Measurements from ENCODE around the gene LRRC55.
A peak's percentile ranks its signal among the peaks of the same experiment; 100 is the strongest.

Gene LRRC55

DNA sequence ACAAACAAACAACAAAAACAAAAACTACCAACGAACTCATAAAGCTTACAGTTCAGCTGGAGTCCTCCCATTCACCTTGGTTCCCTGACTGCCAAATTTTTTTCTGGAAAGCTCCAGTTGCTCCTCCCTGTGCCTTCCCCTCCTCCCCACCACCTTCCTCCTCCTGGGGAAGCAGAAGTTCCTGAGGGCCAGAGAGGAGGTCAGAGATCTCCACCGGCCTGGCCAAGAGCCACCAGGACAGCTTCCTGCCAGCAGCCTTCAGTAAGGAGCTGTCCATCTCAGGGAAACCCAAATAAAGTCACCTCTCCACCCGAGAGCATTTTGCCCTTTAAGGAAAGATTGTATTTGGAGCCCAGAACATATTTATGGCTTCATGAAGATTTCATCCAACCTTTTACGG is 35.3 kb downstream of the LRRC55 start:
- no peaks in the 10 kb centered on the region for H3K9me3 Mint-ChIP-seq
- TF ChIP-seq, protein P1, sequence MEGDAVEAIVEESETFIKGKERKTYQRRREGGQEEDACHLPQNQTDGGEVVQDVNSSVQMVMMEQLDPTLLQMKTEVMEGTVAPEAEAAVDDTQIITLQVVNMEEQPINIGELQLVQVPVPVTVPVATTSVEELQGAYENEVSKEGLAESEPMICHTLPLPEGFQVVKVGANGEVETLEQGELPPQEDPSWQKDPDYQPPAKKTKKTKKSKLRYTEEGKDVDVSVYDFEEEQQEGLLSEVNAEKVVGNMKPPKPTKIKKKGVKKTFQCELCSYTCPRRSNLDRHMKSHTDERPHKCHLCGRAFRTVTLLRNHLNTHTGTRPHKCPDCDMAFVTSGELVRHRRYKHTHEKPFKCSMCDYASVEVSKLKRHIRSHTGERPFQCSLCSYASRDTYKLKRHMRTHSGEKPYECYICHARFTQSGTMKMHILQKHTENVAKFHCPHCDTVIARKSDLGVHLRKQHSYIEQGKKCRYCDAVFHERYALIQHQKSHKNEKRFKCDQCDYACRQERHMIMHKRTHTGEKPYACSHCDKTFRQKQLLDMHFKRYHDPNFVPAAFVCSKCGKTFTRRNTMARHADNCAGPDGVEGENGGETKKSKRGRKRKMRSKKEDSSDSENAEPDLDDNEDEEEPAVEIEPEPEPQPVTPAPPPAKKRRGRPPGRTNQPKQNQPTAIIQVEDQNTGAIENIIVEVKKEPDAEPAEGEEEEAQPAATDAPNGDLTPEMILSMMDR (IDR thresholded peaks at IDR 0.05; ENCODE audit: unreplicated experiment in 3 of 3): no peak
- peaks cover 20% of the 10 kb centered on the region for H3K4me1 Mint-ChIP-seq
- peak overlapping the region in 2 of 3 experiments; percentile 39 to 44 for H3K27ac Mint-ChIP-seq
- H3K4me3 Mint-ChIP-seq: no peak overlapping the region
- no peaks in the 10 kb centered on the region for H3K27me3 Mint-ChIP-seq (ENCODE audit: low read depth)
- H3K36me3 Mint-ChIP-seq (ENCODE audit: low read depth): no peaks in the 10 kb centered on the region

DNA sequence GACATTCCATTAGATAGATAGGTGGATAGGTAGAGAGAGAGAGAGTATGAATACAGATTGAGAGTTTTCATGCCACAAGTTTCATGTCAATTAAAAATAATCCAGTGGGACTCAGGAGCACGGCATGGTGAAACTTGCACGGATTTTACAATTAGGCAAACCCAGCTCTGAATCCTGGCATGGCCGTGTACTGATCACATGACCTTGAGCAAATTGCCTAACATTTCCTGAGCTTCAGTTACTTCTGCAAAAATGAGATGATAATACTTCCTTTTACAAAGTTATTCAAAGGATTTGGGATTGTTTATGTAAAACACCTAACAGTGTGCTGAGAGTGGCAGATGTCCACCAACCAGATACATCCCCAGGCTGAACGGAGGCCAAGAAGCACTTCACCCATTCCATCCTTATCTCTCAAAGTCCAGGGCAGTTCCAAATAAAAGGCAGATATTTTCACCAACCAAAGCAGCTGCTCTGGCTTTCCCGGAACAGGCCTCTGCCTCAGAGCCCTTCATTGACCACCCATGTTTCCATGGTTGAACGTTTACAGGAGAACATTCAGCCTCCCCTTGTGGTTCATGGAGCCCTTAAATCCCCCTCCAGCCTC is 37.4 kb downstream of the LRRC55 start:
- no peaks in the 10 kb centered on the region for H3K27me3 Mint-ChIP-seq (ENCODE audit: low read depth)

DNA sequence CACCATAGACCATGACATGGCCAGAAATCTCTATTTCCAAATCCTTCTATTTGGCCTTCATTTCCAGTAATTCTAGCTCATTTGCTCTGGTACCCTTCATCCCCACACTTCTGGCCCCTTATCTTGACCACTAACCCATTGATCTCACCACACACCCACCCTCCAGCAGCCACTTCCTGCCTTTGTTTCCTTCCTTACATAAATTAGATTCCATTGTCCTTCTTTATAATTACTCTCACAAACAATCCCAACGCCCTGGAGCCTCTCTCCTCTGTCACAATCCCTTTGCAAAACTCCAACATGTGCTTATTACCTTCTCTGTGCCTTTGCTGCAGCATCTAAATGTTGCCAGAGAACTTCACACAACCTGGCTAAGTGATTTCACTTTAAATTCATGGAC is 40.5 kb downstream of the LRRC55 start:
- no peaks in the 10 kb centered on the region for H3K27me3 Mint-ChIP-seq (ENCODE audit: low read depth)
- TF ChIP-seq, protein P1 (IDR thresholded peaks at IDR 0.05; ENCODE audit: unreplicated experiment in 3 of 3): no peak
- H3K36me3 Mint-ChIP-seq (ENCODE audit: low read depth): no peaks in the 10 kb centered on the region
- H3K4me1 Mint-ChIP-seq: peaks cover 12% of the 10 kb centered on the region
- H3K9me3 Mint-ChIP-seq: no peaks in the 10 kb centered on the region
- no peak overlapping the region for H3K4me3 Mint-ChIP-seq
- no peak overlapping the region for H3K27ac Mint-ChIP-seq

More for the DNA sequence above, 37.4 kb downstream of the LRRC55 start:
- H3K27ac Mint-ChIP-seq: peak overlapping the region in 1 of 3 experiments; percentile 17
- no peaks in the 10 kb centered on the region for H3K9me3 Mint-ChIP-seq
- H3K4me3 Mint-ChIP-seq: no peak overlapping the region
- peaks cover 20% of the 10 kb centered on the region for H3K4me1 Mint-ChIP-seq
- no peaks in the 10 kb centered on the region for H3K36me3 Mint-ChIP-seq (ENCODE audit: low read depth)
- TF ChIP-seq, protein P1 (IDR thresholded peaks at IDR 0.05; ENCODE audit: unreplicated experiment in 3 of 3): no peak

DNA sequence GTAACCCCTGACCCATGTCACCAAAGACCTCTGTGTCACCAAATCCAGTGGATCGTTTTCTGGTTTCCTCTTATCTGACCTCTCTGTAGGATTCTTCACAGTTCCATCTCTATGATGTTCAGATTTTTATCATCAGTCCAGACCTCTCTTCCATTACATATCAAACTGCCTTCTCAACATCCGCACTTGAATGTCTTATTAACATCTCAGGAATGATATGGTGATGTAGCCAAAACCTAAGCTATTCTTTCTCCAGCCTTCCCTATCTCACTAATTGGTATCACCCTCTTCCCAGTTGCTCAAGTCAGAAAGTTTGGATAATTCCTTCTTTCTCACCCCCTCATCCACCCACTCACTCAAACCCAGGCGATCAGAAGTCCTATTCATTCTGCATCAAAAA is 41.8 kb downstream of the LRRC55 start:
- Mint-ChIP-seq H3K27ac (no peak overlapping the region), H3K9me3 (no peaks in the 10 kb centered on the region), H3K36me3 (ENCODE audit: low read depth) (no peaks in the 10 kb centered on the region), H3K4me1 (peaks cover 5% of the 10 kb centered on the region), H3K27me3 (ENCODE audit: low read depth) (no peaks in the 10 kb centered on the region), H3K4me3 (no peak overlapping the region)
- TF ChIP-seq, protein P1 (IDR thresholded peaks at IDR 0.05; ENCODE audit: unreplicated experiment in 3 of 3): no peak

DNA sequence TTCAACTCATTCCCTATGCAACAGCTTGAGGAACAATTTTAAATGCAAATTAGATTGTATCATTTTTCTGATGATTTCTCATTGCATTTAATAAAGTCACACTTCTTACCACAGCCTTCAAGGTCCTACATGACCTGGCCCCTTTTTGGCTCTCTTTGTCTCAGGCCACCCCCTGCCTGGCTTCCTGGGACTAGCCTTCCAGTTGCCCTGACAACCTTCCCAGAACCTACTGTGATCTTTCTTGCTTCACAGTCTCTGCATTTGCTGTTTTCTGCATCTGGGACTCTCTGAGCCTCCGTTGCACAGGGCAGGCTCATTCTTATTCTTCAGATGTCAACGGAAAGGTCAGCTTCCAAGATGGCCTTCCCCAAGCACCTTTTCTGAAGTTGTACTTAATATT is 42.4 kb downstream of the LRRC55 start:
- Mint-ChIP-seq H3K27me3 (ENCODE audit: low read depth) (no peaks in the 10 kb centered on the region), H3K27ac (no peak overlapping the region), H3K4me3 (no peak overlapping the region), H3K4me1 (peaks cover 5% of the 10 kb centered on the region), H3K36me3 (ENCODE audit: low read depth) (no peaks in the 10 kb centered on the region), H3K9me3 (no peaks in the 10 kb centered on the region)
- TF ChIP-seq, protein P1 (IDR thresholded peaks at IDR 0.05; ENCODE audit: unreplicated experiment in 3 of 3): no peak

DNA sequence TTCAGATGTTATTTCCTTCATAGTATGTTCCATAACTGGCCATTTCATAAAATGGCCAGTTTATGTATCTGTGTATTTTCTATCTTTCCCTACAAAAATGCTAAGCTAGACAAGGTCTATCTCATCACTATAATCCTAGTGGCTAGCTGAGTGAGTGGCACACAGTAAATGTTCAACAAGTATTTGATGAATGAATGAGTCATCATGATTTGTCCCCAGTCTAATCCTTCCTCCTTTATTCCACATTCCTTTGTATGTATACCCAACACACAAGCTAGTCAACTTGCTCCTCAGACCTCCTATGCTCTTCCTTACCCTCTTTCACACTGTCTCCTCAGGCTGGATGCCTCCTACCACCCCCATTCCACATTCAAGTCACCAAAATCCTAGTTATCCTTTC is 42.8 kb downstream of the LRRC55 start:
- H3K4me1 Mint-ChIP-seq: peaks cover 2% of the 10 kb centered on the region
- no peak overlapping the region for H3K27ac Mint-ChIP-seq
- H3K27me3 Mint-ChIP-seq (ENCODE audit: low read depth): no peaks in the 10 kb centered on the region
- TF ChIP-seq, protein P1 (IDR thresholded peaks at IDR 0.05; ENCODE audit: unreplicated experiment in 3 of 3): no peak
- H3K9me3 Mint-ChIP-seq: no peaks in the 10 kb centered on the region
- H3K36me3 Mint-ChIP-seq (ENCODE audit: low read depth): no peaks in the 10 kb centered on the region
- no peak overlapping the region for H3K4me3 Mint-ChIP-seq

Measured in nephron (organoid).